Testis (tissue), 2 donors: ENCODE data around the gene CCDC9.
"Not testable (repeated sequence)": the region's sequence is repeated elsewhere in the genome, so short reads cannot be mapped to it uniquely, and the experiment has no call there.

Source experiments
- POLR2A ChIP-seq: fragments of 450-650 bp; IDR thresholded peaks from one replicate; pipeline ENCODE4 v1.6.1; 2017; ENCODE audit warnings: antibody characterized with exemption, mild to moderate bottlenecking, moderate library complexity
- TF ChIP-seq, protein P1 (sequence below), 3 experiments: fragments of 450-650 bp in 2 of 3; fragments of 200-600 bp in 1 of 3; sonication (generic) in 1 of 3; IDR thresholded peaks; one replicate each; pipeline ENCODE4 v1.5.1; 2016 to 2019; ENCODE audit warnings: antibody characterized with exemption in 3 of 3, mild to moderate bottlenecking in 2 of 3, moderate library complexity in 1 of 3

DNA sequence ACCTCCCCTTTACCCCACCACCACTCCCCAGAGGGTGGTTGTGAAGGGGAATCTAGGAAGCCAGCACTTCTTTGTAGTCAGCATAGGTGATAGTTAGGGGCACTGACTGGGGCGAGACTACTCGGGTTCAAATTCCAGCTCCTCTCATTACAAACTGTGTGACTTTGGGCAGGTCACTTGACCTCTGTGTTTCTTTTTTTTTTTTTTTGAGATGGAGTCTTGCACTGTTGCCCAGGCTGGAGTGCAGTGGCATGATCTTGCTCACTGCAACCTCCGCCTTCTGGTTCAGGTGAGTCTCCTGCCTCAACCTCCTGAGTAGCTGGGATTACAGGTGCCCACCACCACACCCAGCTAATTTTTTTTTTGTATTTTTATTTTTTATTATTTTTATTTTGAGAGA is 20.2 kb downstream of the CCDC9 start:
- TF ChIP-seq, protein P1, sequence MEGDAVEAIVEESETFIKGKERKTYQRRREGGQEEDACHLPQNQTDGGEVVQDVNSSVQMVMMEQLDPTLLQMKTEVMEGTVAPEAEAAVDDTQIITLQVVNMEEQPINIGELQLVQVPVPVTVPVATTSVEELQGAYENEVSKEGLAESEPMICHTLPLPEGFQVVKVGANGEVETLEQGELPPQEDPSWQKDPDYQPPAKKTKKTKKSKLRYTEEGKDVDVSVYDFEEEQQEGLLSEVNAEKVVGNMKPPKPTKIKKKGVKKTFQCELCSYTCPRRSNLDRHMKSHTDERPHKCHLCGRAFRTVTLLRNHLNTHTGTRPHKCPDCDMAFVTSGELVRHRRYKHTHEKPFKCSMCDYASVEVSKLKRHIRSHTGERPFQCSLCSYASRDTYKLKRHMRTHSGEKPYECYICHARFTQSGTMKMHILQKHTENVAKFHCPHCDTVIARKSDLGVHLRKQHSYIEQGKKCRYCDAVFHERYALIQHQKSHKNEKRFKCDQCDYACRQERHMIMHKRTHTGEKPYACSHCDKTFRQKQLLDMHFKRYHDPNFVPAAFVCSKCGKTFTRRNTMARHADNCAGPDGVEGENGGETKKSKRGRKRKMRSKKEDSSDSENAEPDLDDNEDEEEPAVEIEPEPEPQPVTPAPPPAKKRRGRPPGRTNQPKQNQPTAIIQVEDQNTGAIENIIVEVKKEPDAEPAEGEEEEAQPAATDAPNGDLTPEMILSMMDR (IDR thresholded peaks at IDR 0.05): not testable (repeated sequence)
- TF ChIP-seq POLR2A: not testable (repeated sequence)
